Spinal cord (tissue), 10 donors: ENCODE measurements around the gene AP1AR. TPM values are rescaled to one million over a fixed set of nuclear protein-coding genes. Genes with fewer than 3 reads are reported as not detected.
"Not testable (repeated sequence)": the region's sequence is repeated elsewhere in the genome, so short reads cannot be mapped to it uniquely, and the experiment has no call there.

ENCODE experiments used
- DNase-seq, 6 donors: peaks; one replicate each; pipeline versions ENCODE4 v3.0.0 to v3.0.0-alpha.2; 2013 to 2015; ENCODE audit warnings: low spot score in 6 of 6, low read depth in 4 of 6
- H3K27ac ChIP-seq: one replicate; pipeline ENCODE4 v1.5.1; 2013; ENCODE audit warnings: low read depth, low read length, control low read depth
- H3K27me3 ChIP-seq: one replicate; pipeline ENCODE4 v1.6.1; 2013; ENCODE audit warnings: low read length; ENCODE audit not compliant: control insufficient read depth, insufficient read depth
- H3K36me3 ChIP-seq: one replicate; pipeline ENCODE4 v1.6.1; 2013; ENCODE audit warnings: low read length; ENCODE audit not compliant: control insufficient read depth, insufficient read depth
- H3K4me1 ChIP-seq: one replicate; pipeline ENCODE4 v1.6.1; 2013; ENCODE audit warnings: low read length; ENCODE audit not compliant: control insufficient read depth, insufficient read depth
- H3K4me3 ChIP-seq: one replicate; pipeline ENCODE4 v1.5.1; 2013; ENCODE audit warnings: low read depth, low read length, control low read depth
- H3K9me3 ChIP-seq: one replicate; pipeline ENCODE4 v1.6.1; 2013; ENCODE audit warnings: low read length; ENCODE audit not compliant: control insufficient read depth, insufficient read depth
- WGBS: methylation state at CpG from one replicate; pipeline ENCODE4 v1.1.5; 2013; ENCODE audit warnings: missing lambda C conversion rate; ENCODE audit not compliant: insufficient coverage; 5-methylcytosine and 5-hydroxymethylcytosine counted together
- polyA plus RNA-seq, 2 donors: library from polyadenylated mRNA; unstranded; fragments of 120-200 nt; gene quantifications; one replicate each; pipeline ENCODE4 v1.2.1, GENCODE V29; 2013; ENCODE audit not compliant: insufficient read length in 2 of 2
- total RNA-seq, 2 donors: library from RNA; depleted of rRNA in 1 of 2; stranded (reverse); fragments of 120-200 nt in 1 of 2; fragments of >200 nt in 1 of 2; gene quantifications; one replicate each; pipeline versions ENCODE4 v1.2.3 to v1.2.4, GENCODE V29; 2013 to 2014
- donor health status: healthy.

The AP1AR gene
- total and polyA plus RNA-seq, 4 donors, result 17.3 to 49.5 (median 32.8) TPM

DNA sequence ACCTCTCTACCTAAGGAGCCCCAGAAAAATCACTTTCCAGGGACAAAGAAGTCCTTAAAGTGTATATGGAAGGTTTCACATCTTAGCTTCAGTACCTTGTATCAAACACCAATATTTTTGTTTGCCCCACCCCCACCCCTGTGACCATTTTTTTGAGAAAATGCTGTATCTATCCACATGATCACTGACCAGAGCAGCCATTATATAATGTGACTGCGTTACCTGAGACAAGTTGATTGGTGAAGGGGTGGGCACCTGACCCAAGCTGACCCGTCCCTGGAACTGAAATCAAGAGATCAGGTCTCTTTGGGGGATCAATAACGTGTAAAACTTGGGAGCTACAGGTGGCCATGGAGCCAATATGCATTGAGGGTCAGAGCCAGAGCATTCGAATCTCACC, 43.4 kb downstream of the AP1AR start:
- H3K36me3 ChIP-seq, result no peaks in the 10 kb centered on the region
- no peak overlapping the region for H3K4me3 ChIP-seq
- no peaks in the 10 kb centered on the region for H3K4me1 ChIP-seq
- no peak overlapping the region for H3K27ac ChIP-seq
- WGBS, result 93% methylated on average over 3 of the region's 4 CpGs
- DNase-seq, result no peak
- no peaks in the 10 kb centered on the region for H3K9me3 ChIP-seq
- no peaks in the 10 kb centered on the region for H3K27me3 ChIP-seq

DNA sequence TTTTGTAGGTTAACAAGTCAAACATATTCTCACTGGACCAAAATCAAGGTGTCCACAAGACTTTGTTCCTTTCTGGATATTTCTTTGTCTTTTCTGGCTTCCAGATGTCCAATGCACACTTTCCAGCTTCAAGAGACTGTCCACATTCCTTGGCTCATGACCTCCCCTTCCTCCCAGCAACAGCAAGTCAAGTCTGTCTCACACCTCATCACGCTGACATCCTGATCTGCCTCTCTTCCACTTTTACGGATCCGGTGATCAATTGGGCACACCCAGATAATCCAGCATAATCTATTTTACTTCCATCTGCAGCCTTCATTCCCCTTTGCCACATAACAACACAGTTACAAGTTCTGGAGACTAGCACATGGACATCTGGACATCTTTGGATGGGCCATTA, 44.5 kb downstream of the AP1AR start:
- no peak for DNase-seq
- WGBS, result 94% methylated on average over 3 of the region's 3 CpGs

DNA sequence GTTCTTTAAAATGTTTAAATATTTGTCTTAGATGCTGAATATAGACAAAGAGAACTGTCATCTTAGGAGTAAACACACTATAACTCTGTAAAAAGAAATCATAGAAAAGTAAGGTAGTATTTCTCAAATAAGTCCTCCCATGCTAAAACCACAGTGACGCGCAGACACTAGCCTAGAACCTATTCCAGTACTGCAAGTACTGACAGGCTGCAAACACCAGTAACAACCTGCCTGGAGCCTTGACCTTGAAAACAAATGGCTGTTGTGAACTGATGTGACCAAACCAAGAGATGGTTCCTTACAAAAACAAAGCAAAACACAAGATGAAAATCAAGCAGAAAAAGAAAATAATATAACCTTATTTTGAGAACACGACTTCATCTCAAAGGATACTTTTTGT, 45.6 kb downstream of the AP1AR start:
- no peak overlapping the region for H3K27ac ChIP-seq
- no CpG with 5 or more reads among the region's 3 CpGs for WGBS
- no peak overlapping the region for H3K4me3 ChIP-seq
- no peaks in the 10 kb centered on the region for H3K36me3 ChIP-seq
- no peaks in the 10 kb centered on the region for H3K27me3 ChIP-seq
- no peaks in the 10 kb centered on the region for H3K4me1 ChIP-seq
- no peak for DNase-seq
- no peaks in the 10 kb centered on the region for H3K9me3 ChIP-seq

More for the DNA sequence above, 44.5 kb downstream of the AP1AR start:
- H3K9me3 ChIP-seq, result no peaks in the 10 kb centered on the region
- no peaks in the 10 kb centered on the region for H3K36me3 ChIP-seq
- no peak overlapping the region for H3K27ac ChIP-seq
- no peak overlapping the region for H3K4me3 ChIP-seq
- no peaks in the 10 kb centered on the region for H3K27me3 ChIP-seq
- H3K4me1 ChIP-seq, result no peaks in the 10 kb centered on the region

DNA sequence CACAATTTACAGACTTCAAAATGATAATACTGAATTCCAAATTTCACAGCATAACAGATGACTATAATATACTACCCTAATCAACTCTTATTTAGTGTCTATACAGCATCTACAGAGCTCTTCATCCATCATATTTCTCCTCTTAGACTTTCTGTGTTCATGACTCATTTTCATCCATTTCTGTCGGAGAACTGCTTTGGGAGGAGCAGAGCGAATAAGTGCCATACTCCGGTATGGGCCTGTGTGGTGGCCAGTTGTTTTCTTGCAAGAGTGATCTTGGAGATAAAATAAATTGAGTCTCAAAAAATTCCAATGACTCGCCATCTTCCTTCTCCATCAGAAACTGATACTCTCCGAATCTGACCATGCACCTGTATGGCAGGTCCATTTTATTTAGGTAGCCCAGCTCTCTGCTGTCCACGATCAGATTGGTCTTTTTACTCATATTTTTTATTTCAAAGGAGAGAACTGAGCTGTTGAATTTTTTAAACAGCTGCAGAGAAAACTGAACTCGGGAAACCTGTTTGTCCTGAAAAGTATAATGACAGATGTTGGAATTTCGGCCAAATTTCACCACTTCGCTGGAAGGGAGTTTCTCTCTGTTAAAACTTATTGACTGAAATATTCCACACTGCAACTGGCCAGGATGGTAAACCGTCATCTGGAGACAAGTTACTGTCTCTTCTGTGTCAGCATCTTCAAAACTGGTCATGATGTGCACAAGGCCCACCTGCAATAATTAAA, 46.3 kb downstream of the AP1AR start:
- H3K4me3 ChIP-seq, result no peak overlapping the region
- no peaks in the 10 kb centered on the region for H3K9me3 ChIP-seq
- H3K27ac ChIP-seq, result no peak overlapping the region
- no peaks in the 10 kb centered on the region for H3K4me1 ChIP-seq
- H3K36me3 ChIP-seq, result no peaks in the 10 kb centered on the region
- no peak for DNase-seq
- WGBS, result 90% methylated on average over 2 of the region's 10 CpGs
- H3K27me3 ChIP-seq, result no peaks in the 10 kb centered on the region

DNA sequence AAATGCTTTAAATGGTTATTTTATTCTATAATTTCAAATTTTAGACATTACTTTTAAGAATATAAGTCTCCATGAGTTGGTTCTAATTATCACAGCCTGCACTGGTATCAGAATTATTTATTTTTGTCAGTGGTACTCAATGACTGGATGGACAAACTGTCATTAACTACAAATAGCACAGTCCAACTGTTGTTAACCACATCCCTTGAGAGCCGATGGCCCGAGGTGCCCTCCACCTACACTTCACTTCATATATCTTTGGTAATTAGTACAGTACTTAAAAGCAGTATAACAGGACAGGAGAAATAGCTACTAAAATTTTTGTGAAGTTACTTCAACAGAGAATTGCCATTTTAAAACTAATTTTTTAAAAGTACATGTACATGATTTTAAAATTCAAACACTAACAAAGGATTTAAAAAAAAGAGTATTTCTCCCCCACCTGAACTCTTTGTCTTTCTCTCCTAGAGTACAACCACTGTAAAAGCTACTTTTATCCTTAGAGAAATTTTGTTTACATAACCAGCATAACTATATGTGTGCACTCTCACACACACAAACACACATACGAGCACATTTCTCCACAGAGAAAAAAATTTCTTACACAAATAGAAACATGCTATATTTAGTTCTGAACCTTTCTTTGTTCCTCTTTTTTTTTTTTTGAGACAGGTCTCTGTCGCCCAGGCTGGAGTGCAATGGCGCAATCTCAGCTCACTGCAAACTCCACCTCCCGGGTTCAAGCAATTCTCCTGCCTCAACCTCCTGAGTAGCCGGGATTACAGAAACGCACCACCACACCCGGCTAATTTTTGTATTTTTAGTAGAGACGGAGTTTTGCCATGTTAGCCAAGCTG, 47.7 kb downstream of the AP1AR start:
- H3K27ac ChIP-seq, result no peak overlapping the region
- no peaks in the 10 kb centered on the region for H3K27me3 ChIP-seq
- H3K36me3 ChIP-seq, result no peaks in the 10 kb centered on the region
- no peak for DNase-seq
- no CpG with 5 or more reads among the region's 10 CpGs for WGBS
- H3K9me3 ChIP-seq, result no peaks in the 10 kb centered on the region
- H3K4me1 ChIP-seq, result no peaks in the 10 kb centered on the region
- no peak overlapping the region for H3K4me3 ChIP-seq

DNA sequence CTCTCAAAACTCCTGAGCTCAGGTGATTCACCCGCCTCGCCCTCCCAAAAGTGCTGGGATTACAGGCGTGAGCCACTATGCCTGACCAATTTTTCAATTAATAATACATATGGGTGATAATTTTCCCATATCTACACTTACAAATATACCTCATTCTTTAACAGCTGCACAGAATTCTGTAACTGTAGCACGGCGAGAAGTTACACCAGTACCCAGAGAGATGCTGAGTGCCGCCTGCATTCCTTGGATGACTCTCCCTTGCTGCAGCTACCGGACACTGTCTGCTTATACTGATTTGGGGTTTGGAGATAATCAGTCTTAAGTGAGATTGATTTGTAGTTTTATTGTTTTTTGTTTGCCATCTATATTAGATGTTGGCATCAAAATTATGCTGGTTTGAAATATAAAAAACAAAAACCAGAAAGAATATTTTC, 48.3 kb downstream of the AP1AR start:
- DNase-seq, result no peak
- H3K27ac ChIP-seq, result no peak overlapping the region
- H3K36me3 ChIP-seq, result no peaks in the 10 kb centered on the region
- H3K27me3 ChIP-seq, result no peaks in the 10 kb centered on the region
- H3K4me1 ChIP-seq, result peaks cover 2% of the 10 kb centered on the region
- H3K9me3 ChIP-seq, result no peaks in the 10 kb centered on the region
- 80% methylated on average over 2 of the region's 7 CpGs for WGBS
- H3K4me3 ChIP-seq, result no peak overlapping the region

DNA sequence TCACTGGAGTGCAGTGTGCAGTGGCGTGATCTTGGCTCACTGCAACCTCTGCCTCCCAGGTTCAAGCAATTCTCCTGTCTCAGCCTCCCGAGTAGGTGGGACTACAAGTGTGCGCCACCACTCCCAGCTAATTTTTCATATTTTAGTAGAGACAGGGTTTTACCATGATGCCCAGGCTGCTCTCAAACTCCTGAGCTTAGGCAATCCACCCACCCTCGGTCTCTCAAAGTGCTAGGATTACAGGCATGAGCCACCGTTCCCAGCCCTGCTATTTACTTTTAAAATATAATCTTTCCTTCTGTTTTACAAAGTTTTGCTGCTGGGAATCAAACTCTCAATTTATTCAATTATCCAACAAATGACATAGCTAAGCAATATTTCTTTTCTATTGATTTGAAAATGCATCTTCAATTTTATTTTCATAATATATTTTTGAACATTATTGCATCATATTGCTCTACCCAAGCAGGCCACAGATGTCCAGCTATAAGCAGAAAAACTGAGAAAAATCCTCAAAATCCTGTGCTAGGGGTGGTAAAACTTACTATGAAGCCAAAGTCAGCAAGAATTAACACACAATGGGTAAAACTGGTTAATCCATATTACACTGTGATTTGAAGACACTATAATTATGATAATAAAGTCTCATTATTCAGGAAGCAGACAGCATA, 48.9 kb downstream of the AP1AR start:
- H3K36me3 ChIP-seq, result no peaks in the 10 kb centered on the region
- peaks cover 8% of the 10 kb centered on the region for H3K4me1 ChIP-seq
- DNase-seq, result peak in 1 of 6 donors; percentile 4
- H3K27ac ChIP-seq, result no peak overlapping the region
- H3K27me3 ChIP-seq, result no peaks in the 10 kb centered on the region
- WGBS, result 59% methylated on average over 3 of the region's 5 CpGs
- no peaks in the 10 kb centered on the region for H3K9me3 ChIP-seq
- H3K4me3 ChIP-seq, result no peak overlapping the region

DNA sequence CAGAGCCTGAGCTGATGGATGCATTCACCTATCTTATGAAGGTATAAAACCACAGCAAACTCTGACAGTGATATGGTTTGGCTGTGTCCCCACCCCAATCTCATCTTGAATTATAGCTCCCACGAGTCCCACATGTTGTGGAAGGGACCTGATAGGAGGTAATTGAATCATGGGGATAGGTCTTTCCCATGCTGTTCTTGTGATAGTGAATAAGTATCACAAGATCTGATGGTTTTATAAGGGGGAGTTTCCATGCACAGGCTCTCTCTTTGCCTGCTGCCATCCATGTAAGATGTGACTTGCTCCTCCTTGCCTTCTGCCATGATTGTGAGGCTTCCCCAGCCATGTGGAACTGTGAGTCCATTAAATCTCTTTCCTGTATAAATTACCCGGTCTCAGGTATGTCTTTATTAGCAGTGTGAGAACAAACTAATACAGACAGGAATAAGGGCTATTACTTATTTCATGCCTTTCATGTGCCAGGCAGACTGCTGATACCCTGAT, 50.4 kb downstream of the AP1AR start:
- not testable (repeated sequence) for H3K9me3 ChIP-seq, H3K4me3 ChIP-seq, H3K27me3 ChIP-seq, H3K36me3 ChIP-seq, H3K27ac ChIP-seq, DNase-seq
- H3K4me1 ChIP-seq, result peaks cover 16% of the 10 kb centered on the region
- WGBS, result no CpG with 5 or more reads among the region's 2 CpGs

DNA sequence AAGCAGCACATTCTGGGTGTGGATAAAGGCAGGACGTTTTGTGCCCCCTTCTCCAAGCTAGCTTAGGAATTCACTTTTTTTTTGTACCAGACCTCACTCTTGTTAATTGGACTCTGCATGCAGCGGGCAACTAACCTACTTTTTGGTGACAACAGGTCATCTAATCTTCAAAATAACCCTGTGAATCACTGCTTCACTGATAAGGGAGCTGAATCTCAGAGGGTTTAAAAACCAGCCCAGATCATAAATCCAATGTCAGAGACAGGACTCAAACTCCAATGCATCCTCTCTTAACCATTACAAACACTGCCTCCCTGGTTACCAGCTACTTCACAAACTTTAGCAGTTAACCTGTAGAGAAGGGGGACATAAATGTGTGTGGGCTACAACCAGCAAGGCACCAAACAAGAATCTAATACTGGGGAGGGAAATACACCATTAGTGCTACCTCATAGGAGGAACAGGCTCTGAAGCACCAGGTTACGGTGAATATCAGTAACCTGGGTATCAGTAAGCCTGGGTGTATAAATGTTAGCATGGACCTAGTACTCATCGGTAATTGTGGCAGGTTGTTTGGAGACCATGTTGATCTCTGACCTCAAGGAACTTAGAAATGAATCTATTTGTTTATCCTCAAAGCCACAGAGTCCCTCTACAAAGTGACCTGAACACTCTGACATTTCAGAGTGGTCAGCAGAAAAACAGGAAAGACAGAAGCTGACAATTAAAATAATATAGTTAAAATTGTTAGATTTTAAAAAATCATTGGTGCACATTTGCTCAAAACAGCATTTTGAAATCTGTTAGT, 51.5 kb downstream of the AP1AR start:
- Histone ChIP-seq H3K4me1 (peaks cover 16% of the 10 kb centered on the region), H3K9me3 (no peaks in the 10 kb centered on the region), H3K27ac (no peak overlapping the region), H3K4me3 (no peak overlapping the region), H3K36me3 (no peaks in the 10 kb centered on the region), H3K27me3 (no peaks in the 10 kb centered on the region)
- WGBS, result 71% methylated on average over 2 of the region's 4 CpGs
- DNase-seq, result no peak
